K562 (cell line): Measurements from ENCODE around the gene R3HDM2. TPM values are rescaled to one million over a fixed set of nuclear protein-coding genes. Genes with fewer than 3 reads are reported as not detected.

ENCODE experiments used
- ATAC-seq: fragments of 200-7000 bp; cut with Tn5 transposase; 3 replicates; pipeline ENCODE4 v1.9.1; 2020; ENCODE audit warnings: moderate library complexity
- BruUV-seq: library from RNA; stranded (reverse); fragments of 400-500 nt; replicated peaks from 2 replicates; lab custom pipeline; 2021; lab: Mats Ljungman, UMichigan
- CTCF ChIA-PET: fragments of 300-600 bp; formaldehyde crosslinking; extraction: SDS; loops from one replicate; lab custom pipeline; 2021; ENCODE audit warnings: low intra/inter-chr PET ratio; lab: Yijun Ruan, JAX
- POLR2A ChIA-PET: fragments of 300-600, 350-650 bp; sonication (Branson Sonifier 250); formaldehyde crosslinking; extraction: SDS; loops from one replicate; lab custom pipeline; 2021; ENCODE audit warnings: antibody characterized with exemption, inconsistent platforms; lab: Yijun Ruan, JAX
- DNase-seq, 4 experiments: peaks; one replicate each; pipeline versions ENCODE4 v3.0.0 to v3.0.0-alpha.2; 2011 to 2018; ENCODE audit warnings: low spot score in 3 of 4, mixed read lengths in 3 of 4; ENCODE audit errors: extremely low read depth in 1 of 4
- FAIRE-seq: peaks from 2 replicates; lab custom pipeline; 2011; peaks lifted over from hg19 to GRCh38; lab: Jason Lieb, UNC
- H2AFZ ChIP-seq: 2 replicates; pipeline ENCODE4 v1.6.0; 2011; ENCODE audit warnings: low read depth, low read length, control low read depth, inconsistent platforms
- H3K27ac ChIP-seq: fragments of 200-600 bp; 3 replicates; pipeline ENCODE4 v1.8.0; 2011; ENCODE audit warnings: low read depth, mild to moderate bottlenecking, control low read depth, inconsistent platforms, low read length, moderate library complexity, mixed read lengths; ENCODE audit errors: extremely low read depth
- H3K27me3 ChIP-seq, 2 experiments: fragments of 300-600 bp in 1 of 2; 2 replicates in 1 of 2; 3 replicates in 1 of 2; pipeline versions ENCODE4 v1.6.0 to v1.8.0; 2011; ENCODE audit warnings: inconsistent platforms in 2 of 2, low read length in 2 of 2, mild to moderate bottlenecking in 1 of 2, mixed read lengths in 1 of 2, moderate library complexity in 1 of 2; ENCODE audit not compliant: control insufficient read depth in 2 of 2, insufficient read depth in 2 of 2
- H3K36me3 ChIP-seq: fragments of 300-600 bp; 3 replicates; pipeline ENCODE4 v1.8.0; 2011; ENCODE audit warnings: mild to moderate bottlenecking, low read length, inconsistent platforms; ENCODE audit not compliant: control insufficient read depth, insufficient read depth
- H3K4me1 ChIP-seq, 2 experiments: fragments of 200-600 bp in 1 of 2; replicated peaks in 1 of 2; 2 replicates in 1 of 2; 3 replicates in 1 of 2; pipeline versions ENCODE4 v1.5.1 to v1.8.0; 2011; ENCODE audit warnings: inconsistent platforms in 2 of 2, low read length in 2 of 2, mild to moderate bottlenecking in 1 of 2, mixed read lengths in 1 of 2, moderate library complexity in 1 of 2; ENCODE audit not compliant: control insufficient read depth in 2 of 2, insufficient read depth in 2 of 2
- H3K4me2 ChIP-seq: 2 replicates; pipeline ENCODE4 v1.6.1; 2011; ENCODE audit warnings: low read length, control low read depth, inconsistent platforms, mixed read lengths; ENCODE audit not compliant: insufficient read depth
- H3K4me3 ChIP-seq: fragments of 200-600 bp; sonication (generic), shearing (Covaris generic); 2 replicates; pipeline ENCODE4 v1.5.1; 2016; ENCODE audit warnings: control low read depth, inconsistent platforms
- H3K79me2 ChIP-seq: fragments of 200-600 bp; 3 replicates; pipeline ENCODE4 v1.8.0; 2011; ENCODE audit warnings: low read length, inconsistent platforms; ENCODE audit not compliant: control insufficient read depth, insufficient read depth
- H3K9ac ChIP-seq, 2 experiments: 2 replicates each; pipeline versions ENCODE4 v1.6.0 to v1.6.1; 2011; ENCODE audit warnings: low read depth in 2 of 2, low read length in 2 of 2, control low read depth in 1 of 2, inconsistent platforms in 1 of 2, mild to moderate bottlenecking in 1 of 2, mixed read lengths in 1 of 2; ENCODE audit not compliant: insufficient read depth in 1 of 2
- H3K9me1 ChIP-seq: one replicate; pipeline ENCODE4 v1.6.0; 2011; ENCODE audit warnings: inconsistent platforms, mild to moderate bottlenecking, low read length, moderate library complexity; ENCODE audit not compliant: control insufficient read depth, insufficient read depth
- H3K9me3 ChIP-seq: replicated peaks from 2 replicates; pipeline ENCODE4 v1.5.1; 2011; ENCODE audit warnings: low read depth, low read length, inconsistent platforms; ENCODE audit not compliant: control insufficient read depth, insufficient read depth
- H4K20me1 ChIP-seq: replicated peaks from 2 replicates; pipeline ENCODE4 v1.6.1; 2011; ENCODE audit warnings: low read length, inconsistent platforms, mixed read lengths; ENCODE audit not compliant: control insufficient read depth, insufficient read depth
- EP400 ChIP-seq: fragments of 450-650 bp; IDR thresholded peaks from 2 replicates; pipeline ENCODE4 v1.6.1; 2017; ENCODE audit warnings: antibody characterized with exemption, mild to moderate bottlenecking, moderate library complexity
- EZH2 ChIP-seq: IDR thresholded peaks from 2 replicates; pipeline ENCODE4 v1.6.1; 2012; ENCODE audit warnings: low read depth, mild to moderate bottlenecking, inconsistent platforms, low read length, borderline replicate concordance
- GTF2E2 ChIP-seq: fragments of 200-800 bp; sonication (Bioruptor generic); IDR thresholded peaks from 2 replicates; pipeline ENCODE4 v1.6.1; 2016; ENCODE audit warnings: missing genetic modification characterization, missing compliant biosample characterization
- HDAC6 ChIP-seq: IDR thresholded peaks from 2 replicates; pipeline ENCODE4 v1.6.1; 2012; ENCODE audit warnings: low read depth, mild to moderate bottlenecking, control low read depth, inconsistent platforms, low read length, moderate library complexity
- NCOR1 ChIP-seq: fragments of 450-650 bp; IDR thresholded peaks from 2 replicates; pipeline ENCODE4 v1.6.1; 2016; ENCODE audit warnings: mild to moderate bottlenecking, moderate library complexity
- RBM34 ChIP-seq: fragments of 200-400 bp; formaldehyde crosslinking; IDR thresholded peaks from 2 replicates; pipeline ENCODE4 v1.6.1; 2018; ENCODE audit warnings: low read length, borderline replicate concordance; ENCODE audit not compliant: insufficient read depth
- SIN3B ChIP-seq: fragments of 450-650 bp; IDR thresholded peaks from 2 replicates; pipeline ENCODE4 v1.6.1; 2017; ENCODE audit warnings: low read depth, mild to moderate bottlenecking, moderate library complexity
- SMAD1 ChIP-seq: fragments of 150-350 bp; IDR thresholded peaks from 2 replicates; pipeline ENCODE4 v1.6.1; 2014; ENCODE audit warnings: low read length, low read depth; ENCODE audit not compliant: partially characterized antibody
- THRAP3 ChIP-seq: fragments of 450-650 bp; IDR thresholded peaks from 2 replicates; pipeline ENCODE4 v1.6.1; 2016; ENCODE audit warnings: mild to moderate bottlenecking, inconsistent platforms, borderline replicate concordance
- ZNF41 ChIP-seq: fragments of 250-450 bp; sonication (Bioruptor Pico); conservative IDR thresholded peaks from 2 replicates; pipeline ENCODE4 v1.4.0; 2020; ENCODE audit warnings: mild to moderate bottlenecking
- ZNF507 ChIP-seq: conservative IDR thresholded peaks from 2 replicates; pipeline ENCODE4 v1.6.1; 2017; ENCODE audit warnings: missing genetic modification characterization, missing compliant biosample characterization
- ZNF57 ChIP-seq: fragments of 450-650 bp; formaldehyde crosslinking; IDR thresholded peaks from 2 replicates; pipeline ENCODE4 v1.4.0; 2020; ENCODE audit warnings: mild to moderate bottlenecking, moderate library complexity
- WGBS: fragments of 100-300 bp; shearing (Covaris generic); methylation state at CpG from one replicate; pipeline ENCODE4 v1.1.6; 2016; ENCODE audit warnings: low coverage, mixed read lengths; ENCODE audit not compliant: insufficient coverage; ENCODE audit errors: missing lambda C conversion rate; 5-methylcytosine and 5-hydroxymethylcytosine counted together
- in situ Hi-C: fragments of 300-500 bp; cut with MboI; formaldehyde crosslinking; loops from 4 replicates; pipeline ENCODE4 v1.15.0; 2018; ENCODE audit warnings: inconsistent platforms, mixed read lengths
- intact Hi-C: fragments of 100-400 bp; cut with micrococcal nuclease; formaldehyde crosslinking; loops from 2 replicates; pipeline ENCODE4 v1.14.2; 2022
- polyA plus RNA-seq, 8 experiments: library from polyadenylated mRNA; depleted of rRNA in 4 of 8; stranded (reverse) in 5 of 8; unstranded in 3 of 8; fragments of >200 nt; fragmentation: Nextera tagmentation in 2 of 8; fragmentation: Illumina TruSeq in 1 of 8; extraction: Ambion mirVana in 2 of 8; extraction: Trizol in 1 of 8; gene quantifications; 2 replicates each; pipeline versions ENCODE4 v1.2.1 to v1.2.3, GENCODE V29; 2011 to 2014; ENCODE audit warnings: inconsistent platforms in 1 of 8, missing spikeins in 1 of 8
- total RNA-seq, 7 experiments: library from RNA; depleted of rRNA in 6 of 7; stranded (reverse); fragments of >200 nt in 6 of 7; fragmentation: Illumina TruSeq in 2 of 7; extraction: Trizol in 2 of 7; gene quantifications; 2 replicates each; pipeline versions ENCODE4 v1.2.1 to v1.2.3, GENCODE V29; 2011 to 2021; ENCODE audit warnings: low replicate concordance in 1 of 7
- TF ChIP-seq, protein P1 (sequence below), 2 experiments: fragments of 450-650 bp; IDR thresholded peaks; 2 replicates each; pipeline ENCODE4 v1.6.1; 2016
- TF ChIP-seq, protein P2 (sequence below): fragments of 450-650 bp; formaldehyde crosslinking; IDR thresholded peaks from 2 replicates; pipeline ENCODE4 v1.4.0; 2020; ENCODE audit warnings: mild to moderate bottlenecking, moderate library complexity

Gene R3HDM2
- total and polyA plus RNA-seq, 9 of the 15 experiments (the other 6 are each of a cell fraction or from before 2014, with no cell fraction given): 3.3 to 18.8 (median 9.0) TPM

DNA sequence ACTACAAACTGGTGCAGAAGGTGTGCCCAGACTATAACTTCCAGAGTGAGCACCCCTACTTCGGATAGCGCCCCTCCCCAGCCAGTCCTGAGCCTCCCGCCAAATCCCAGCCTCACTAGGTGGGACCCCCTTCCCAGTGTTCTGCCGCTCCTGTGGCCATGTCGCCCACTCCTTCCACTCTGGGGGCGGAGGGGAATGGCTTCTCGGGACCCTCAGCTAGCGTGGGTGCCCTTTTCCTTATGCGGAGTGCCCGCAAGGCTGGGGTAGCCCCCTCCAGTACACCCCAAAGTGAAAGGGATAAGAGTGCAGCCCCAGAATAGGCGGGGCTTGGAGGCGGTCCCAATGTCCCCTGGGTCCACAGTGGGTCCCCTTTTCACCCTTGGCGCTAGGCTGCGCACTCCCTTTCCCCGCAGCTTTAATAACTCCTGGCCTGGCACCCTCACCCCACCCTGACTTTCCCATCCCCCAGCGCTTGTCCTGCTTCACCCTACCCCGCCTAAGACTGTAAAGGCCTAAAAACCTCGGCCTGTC lies 205.1 kb downstream of the R3HDM2 start:
- DNase-seq (no peak), FAIRE-seq (no peak), ATAC-seq (no peak)
- H2AFZ ChIP-seq: no peak overlapping the region
- intact Hi-C loops (no loop called here), in situ Hi-C loops (no loop called here)
- CTCF ChIA-PET: no interaction called here
- no peaks in the 10 kb centered on the region for H3K9me1 ChIP-seq
- POLR2A ChIA-PET: interaction anchor here (0.6 to 1.5 kb wide), 2 partner anchors 12 to 17 kb away, joined by 3 to 8 read pairs; a partner anchor contains a TSS
- H3K36me3 ChIP-seq: peaks cover 3% of the 10 kb centered on the region; the same call in 1 of the 3 replicates
- 83% methylated on average over 14 of the region's 18 CpGs for WGBS
- H3K9me3 ChIP-seq: no peaks in the 10 kb centered on the region
- TF ChIP-seq SMAD1 (no peak), EP400 (no peak), RBM34 (no peak), EZH2 (no peak), GTF2E2 (tag) (no peak), SIN3B (no peak), THRAP3 (no peak), ZNF41 (CRISPR knock-in tag) (no peak), HDAC6 (no peak), ZNF57 (CRISPR knock-in tag) (no peak), NCOR1 (no peak), ZNF507 (tag) (no peak)
- TF ChIP-seq, protein P1, sequence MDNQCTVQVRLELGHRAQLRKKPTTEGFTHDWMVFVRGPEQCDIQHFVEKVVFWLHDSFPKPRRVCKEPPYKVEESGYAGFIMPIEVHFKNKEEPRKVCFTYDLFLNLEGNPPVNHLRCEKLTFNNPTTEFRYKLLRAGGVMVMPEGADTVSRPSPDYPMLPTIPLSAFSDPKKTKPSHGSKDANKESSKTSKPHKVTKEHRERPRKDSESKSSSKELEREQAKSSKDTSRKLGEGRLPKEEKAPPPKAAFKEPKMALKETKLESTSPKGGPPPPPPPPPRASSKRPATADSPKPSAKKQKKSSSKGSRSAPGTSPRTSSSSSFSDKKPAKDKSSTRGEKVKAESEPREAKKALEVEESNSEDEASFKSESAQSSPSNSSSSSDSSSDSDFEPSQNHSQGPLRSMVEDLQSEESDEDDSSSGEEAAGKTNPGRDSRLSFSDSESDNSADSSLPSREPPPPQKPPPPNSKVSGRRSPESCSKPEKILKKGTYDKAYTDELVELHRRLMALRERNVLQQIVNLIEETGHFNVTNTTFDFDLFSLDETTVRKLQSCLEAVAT (IDR thresholded peaks at IDR 0.05): no peak
- TF ChIP-seq, protein P2, sequence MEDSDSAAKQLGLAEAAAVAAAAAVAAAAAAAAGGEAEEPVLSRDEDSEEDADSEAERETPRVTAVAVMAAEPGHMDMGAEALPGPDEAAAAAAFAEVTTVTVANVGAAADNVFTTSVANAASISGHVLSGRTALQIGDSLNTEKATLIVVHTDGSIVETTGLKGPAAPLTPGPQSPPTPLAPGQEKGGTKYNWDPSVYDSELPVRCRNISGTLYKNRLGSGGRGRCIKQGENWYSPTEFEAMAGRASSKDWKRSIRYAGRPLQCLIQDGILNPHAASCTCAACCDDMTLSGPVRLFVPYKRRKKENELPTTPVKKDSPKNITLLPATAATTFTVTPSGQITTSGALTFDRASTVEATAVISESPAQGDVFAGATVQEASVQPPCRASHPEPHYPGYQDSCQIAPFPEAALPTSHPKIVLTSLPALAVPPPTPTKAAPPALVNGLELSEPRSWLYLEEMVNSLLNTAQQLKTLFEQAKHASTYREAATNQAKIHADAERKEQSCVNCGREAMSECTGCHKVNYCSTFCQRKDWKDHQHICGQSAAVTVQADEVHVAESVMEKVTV: no peak
- H3K4me1 ChIP-seq: peaks cover 36 to 54% of the 10 kb centered on the region in 2 experiments
- H3K4me3 ChIP-seq: no peak overlapping the region
- H3K9ac ChIP-seq: no peak overlapping the region
- H3K4me2 ChIP-seq: no peak overlapping the region
- H4K20me1 ChIP-seq: peaks cover 5% of the 10 kb centered on the region; the same call in 1 of the 2 replicates
- BruUV-seq: no TSS peak
- peaks cover 16% of the 10 kb centered on the region for H3K79me2 ChIP-seq
- H3K27me3 ChIP-seq: peaks cover 6 to 13% of the 10 kb centered on the region in 2 experiments; a peak in 3 of 5 replicates
- no peak overlapping the region for H3K27ac ChIP-seq
